ENCODE results near the gene GPATCH8. TPM values are rescaled to one million over a fixed set of nuclear protein-coding genes. Genes with fewer than 3 reads are reported as not detected.

The GPATCH8 gene
- total RNA-seq, 1 donor from 2014 or later = 23.8 TPM

- intact Hi-C loops (cut with DNase I) = loop anchor here (5.0 kb wide), 1 partner anchor 35 kb away; the partner anchor contains the start of gene GPATCH8
- DNase-seq (ENCODE audit: low spot score) = no peak
Observed at GRCh38 chr17:44467108-44467507, 36.1 kb downstream of the GPATCH8 start.

GRCh38 chr17:44466339-44466738 is 36.9 kb downstream of the GPATCH8 start:
- no peak for DNase-seq (ENCODE audit: low spot score)
- intact Hi-C loops (cut with DNase I) = loop anchor here (5.0 kb wide), 1 partner anchor 36 kb away; the partner anchor contains the start of gene GPATCH8

- DNase-seq (ENCODE audit: low spot score) = no peak
- intact Hi-C loops (cut with DNase I) = loop anchor here (5.0 kb wide), 1 partner anchor 36 kb away; the partner anchor contains the start of gene GPATCH8
Observed at GRCh38 chr17:44465897-44466296, 37.3 kb downstream of the GPATCH8 start.

- intact Hi-C loops (cut with DNase I) = loop anchor here (5.0 kb wide), 1 partner anchor 37 kb away; the partner anchor contains the start of gene GPATCH8
- DNase-seq (ENCODE audit: low spot score) = no peak
Observed at GRCh38 chr17:44465276-44465675, 37.9 kb downstream of the GPATCH8 start.

- intact Hi-C loops (cut with DNase I) = no loop called here
- no peak for DNase-seq (ENCODE audit: low spot score)
Observed at GRCh38 chr17:44464037-44464436, 39.2 kb downstream of the GPATCH8 start.

- no peak for DNase-seq (ENCODE audit: low spot score)
- intact Hi-C loops (cut with DNase I) = no loop called here
Observed at GRCh38 chr17:44451832-44452231, 51.4 kb downstream of the GPATCH8 start.

- intact Hi-C loops (cut with DNase I) = no loop called here
Observed at GRCh38 chr17:44451016-44451627, 52.1 kb downstream of the GPATCH8 start.

GRCh38 chr17:44448412-44448811 is 54.8 kb downstream of the GPATCH8 start:
- intact Hi-C loops (cut with DNase I) = no loop called here

More at GRCh38 chr17:44451016-44451627, 52.1 kb downstream of the GPATCH8 start:
- DNase-seq (ENCODE audit: low spot score) = no peak

GRCh38 chr17:44444735-44445105 is 58.5 kb downstream of the GPATCH8 start:
- no peak for DNase-seq (ENCODE audit: low spot score)
- intact Hi-C loops (cut with DNase I) = no loop called here

More at GRCh38 chr17:44448412-44448811, 54.8 kb downstream of the GPATCH8 start:
- DNase-seq (ENCODE audit: low spot score) = no peak

- no peak for DNase-seq (ENCODE audit: low spot score)
- intact Hi-C loops (cut with DNase I) = no loop called here
Observed at GRCh38 chr17:44442806-44443205, 60.4 kb downstream of the GPATCH8 start.

- intact Hi-C loops (cut with DNase I) = no loop called here
- no peak for DNase-seq (ENCODE audit: low spot score)
Observed at GRCh38 chr17:44439168-44439567, 64.0 kb downstream of the GPATCH8 start.

- intact Hi-C loops (cut with DNase I) = no loop called here
- DNase-seq (ENCODE audit: low spot score) = no peak
Observed at GRCh38 chr17:44438636-44439035, 64.6 kb downstream of the GPATCH8 start.

GRCh38 chr17:44436336-44436735 is 66.9 kb downstream of the GPATCH8 start:
- intact Hi-C loops (cut with DNase I) = no loop called here

GRCh38 chr17:44432254-44433157 is 70.7 kb downstream of the GPATCH8 start:
- intact Hi-C loops (cut with DNase I) = no loop called here
- no peak for DNase-seq (ENCODE audit: low spot score)

More at GRCh38 chr17:44436336-44436735, 66.9 kb downstream of the GPATCH8 start:
- no peak for DNase-seq (ENCODE audit: low spot score)

- no peak for DNase-seq (ENCODE audit: low spot score)
- intact Hi-C loops (cut with DNase I) = no loop called here
Observed at GRCh38 chr17:44424828-44425461, 78.3 kb downstream of the GPATCH8 start.

GRCh38 chr17:44417553-44417952 is 85.7 kb downstream of the GPATCH8 start:
- DNase-seq (ENCODE audit: low spot score) = no peak
- intact Hi-C loops (cut with DNase I) = no loop called here

- intact Hi-C loops (cut with DNase I) = no loop called here
- no peak for DNase-seq (ENCODE audit: low spot score)
Observed at GRCh38 chr17:44416558-44417289, 86.5 kb downstream of the GPATCH8 start.

- DNase-seq (ENCODE audit: low spot score) = no peak
- intact Hi-C loops (cut with DNase I) = no loop called here
Observed at GRCh38 chr17:44414394-44415155, 88.6 kb downstream of the GPATCH8 start.

Measured in cardiac septum (tissue), 1 donor.